HG02870 (cell line): Measurements from ENCODE around the gene EPHB1.
"Not testable (repeated sequence)": the region's sequence is repeated elsewhere in the genome, so short reads cannot be mapped to it uniquely, and the experiment has no call there.

Source experiments
- ATAC-seq: cut with Tn5 transposase; IDR thresholded peaks from one replicate; pipeline ENCODE4 v1.9.1; 2021; ENCODE audit warnings: mild to moderate bottlenecking, moderate library complexity; ENCODE audit not compliant: unreplicated experiment

EPHB1 gene

DNA sequence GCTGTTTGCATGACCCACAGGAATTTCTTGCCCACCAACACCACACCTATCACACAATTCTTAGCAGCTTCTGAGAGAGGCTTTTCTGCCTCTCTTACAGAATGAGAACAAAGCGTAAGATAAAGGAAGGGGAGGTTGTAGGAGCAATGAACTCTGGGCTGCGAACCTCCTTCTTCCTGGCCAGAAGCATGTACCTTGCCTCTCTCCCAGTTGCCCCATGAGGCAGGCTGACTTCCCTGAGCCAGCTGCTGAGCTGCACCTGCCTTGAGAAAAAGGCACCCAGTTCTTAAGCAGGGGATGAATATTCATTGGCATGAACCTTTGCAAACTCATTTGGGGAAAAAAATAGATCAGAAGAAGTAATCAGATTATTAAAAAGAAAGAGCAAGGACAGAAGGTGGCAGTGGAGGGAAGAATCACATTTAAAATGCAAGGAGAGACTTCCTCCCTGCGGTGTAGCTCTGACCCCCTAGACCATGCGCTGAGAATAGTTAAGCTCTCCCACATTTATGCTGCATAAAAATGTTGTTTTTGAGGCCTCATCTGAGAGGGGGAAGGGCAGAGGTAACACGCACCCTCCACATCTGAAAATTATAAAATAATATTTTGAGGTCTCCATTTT lies 304.8 kb downstream of the EPHB1 start:
- ATAC-seq = no peak

DNA sequence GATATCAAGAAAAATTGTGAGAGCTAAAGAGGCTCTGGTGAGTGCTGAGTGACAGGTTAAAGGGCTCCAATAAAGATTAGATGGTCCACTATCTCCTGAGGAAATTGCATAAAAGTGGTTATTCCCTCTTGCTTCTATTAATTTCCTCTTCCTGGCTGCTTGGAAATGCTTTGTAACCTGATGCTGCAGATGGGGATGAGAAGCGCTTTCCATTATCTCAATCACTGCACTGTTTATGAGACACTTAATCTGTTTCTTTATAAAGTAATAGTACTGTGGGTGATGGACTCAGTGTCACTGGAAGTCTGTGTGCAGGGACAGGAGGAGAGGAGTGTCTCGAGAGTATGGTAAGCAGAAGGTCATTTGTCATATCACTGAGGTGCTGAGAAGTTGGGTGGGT lies 305.3 kb downstream of the EPHB1 start:
- no peak for ATAC-seq

DNA sequence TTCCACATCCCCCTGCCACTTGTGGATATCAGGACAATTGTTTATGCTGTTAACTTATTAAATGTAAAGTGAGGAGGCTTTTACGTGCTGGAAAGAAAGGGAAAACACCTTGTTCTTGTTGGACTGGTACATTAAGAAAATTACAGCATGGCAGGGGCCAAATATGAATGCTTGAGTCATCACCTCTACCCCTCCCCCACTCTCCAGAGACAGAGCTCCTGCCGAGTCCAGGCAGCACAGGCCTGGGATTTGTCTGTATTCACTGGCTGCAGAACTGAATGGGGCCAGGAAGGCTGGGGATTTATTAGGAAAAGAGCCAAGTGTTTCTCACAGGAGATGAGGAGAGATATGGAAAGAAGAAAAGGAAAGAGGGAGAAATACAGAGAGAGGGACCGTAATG lies 308.9 kb downstream of the EPHB1 start:
- ATAC-seq = no peak

DNA sequence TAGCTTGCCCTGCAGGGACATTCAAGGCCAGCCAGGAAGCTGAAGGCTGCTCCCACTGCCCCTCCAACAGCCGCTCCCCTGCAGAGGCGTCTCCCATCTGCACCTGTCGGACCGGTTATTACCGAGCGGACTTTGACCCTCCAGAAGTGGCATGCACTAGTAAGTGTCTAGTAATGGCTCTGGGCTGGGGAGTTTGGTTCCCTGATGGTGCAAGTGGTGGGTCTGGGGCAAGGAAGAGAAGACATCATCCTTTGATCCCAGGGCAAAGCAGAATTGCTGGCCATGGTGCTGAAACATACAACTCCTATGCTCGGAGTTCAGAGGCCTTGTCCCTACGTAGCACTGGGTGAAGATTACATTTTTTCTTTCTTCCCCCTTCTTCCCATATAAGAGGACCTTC lies 311.4 kb downstream of the EPHB1 start:
- ATAC-seq = no peak

DNA sequence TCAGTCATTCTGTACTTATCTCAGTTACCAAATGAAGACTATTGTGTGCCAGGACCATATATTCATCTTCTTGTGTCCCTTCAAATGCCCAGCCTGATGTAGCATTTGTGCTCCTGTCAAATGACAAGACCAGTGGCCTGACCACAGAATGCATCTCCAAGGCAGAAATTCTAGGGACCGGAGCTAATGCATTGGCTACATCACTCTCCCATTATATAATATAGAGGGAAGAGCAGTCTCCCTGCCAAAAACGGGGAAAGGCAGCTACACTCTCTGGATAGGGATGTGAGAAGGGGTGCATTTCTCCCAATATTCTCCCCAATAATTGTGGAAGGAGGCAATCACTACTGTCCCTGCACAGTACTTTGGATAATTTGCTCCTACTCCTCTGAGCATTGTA lies 312.0 kb downstream of the EPHB1 start:
- ATAC-seq = no peak

DNA sequence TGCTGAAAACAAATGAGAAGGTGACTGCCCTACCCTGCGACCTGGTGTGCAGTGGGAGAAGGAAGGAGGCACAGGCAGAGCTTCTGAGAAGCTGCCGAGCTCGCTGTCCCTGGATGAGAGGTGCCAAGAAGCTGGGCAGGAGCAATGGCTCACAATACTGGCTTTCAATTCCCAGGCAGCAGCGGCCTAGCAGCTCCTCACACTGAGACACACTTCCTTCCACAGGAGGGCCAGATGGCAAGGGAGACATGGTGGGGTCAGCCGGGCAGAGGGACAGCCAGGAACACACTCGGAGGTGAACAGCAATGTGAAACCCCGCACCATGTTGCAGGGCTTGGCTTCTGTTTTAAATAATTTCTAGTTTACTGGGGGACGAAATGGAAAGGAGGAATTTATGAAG lies 314.6 kb downstream of the EPHB1 start:
- ATAC-seq = no peak

DNA sequence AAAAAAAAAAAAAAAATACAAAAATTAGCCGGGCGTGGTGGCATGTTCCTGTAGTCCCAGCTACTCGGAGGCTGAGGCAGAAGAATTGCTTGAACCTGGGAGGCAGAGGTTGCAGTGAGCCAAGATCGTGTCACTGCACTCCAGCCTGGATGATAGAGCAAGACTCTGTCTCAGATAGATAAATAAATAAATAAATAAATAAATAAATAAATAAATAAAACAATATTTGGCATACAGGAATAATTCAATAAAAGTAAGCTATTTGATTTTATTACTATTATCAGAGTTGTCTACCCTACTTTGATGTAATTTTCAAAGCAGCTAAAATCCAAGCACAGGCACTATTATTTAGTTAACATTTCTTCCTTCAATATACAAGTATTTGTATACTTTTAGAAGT lies 319.5 kb downstream of the EPHB1 start:
- ATAC-seq = not testable (repeated sequence)

DNA sequence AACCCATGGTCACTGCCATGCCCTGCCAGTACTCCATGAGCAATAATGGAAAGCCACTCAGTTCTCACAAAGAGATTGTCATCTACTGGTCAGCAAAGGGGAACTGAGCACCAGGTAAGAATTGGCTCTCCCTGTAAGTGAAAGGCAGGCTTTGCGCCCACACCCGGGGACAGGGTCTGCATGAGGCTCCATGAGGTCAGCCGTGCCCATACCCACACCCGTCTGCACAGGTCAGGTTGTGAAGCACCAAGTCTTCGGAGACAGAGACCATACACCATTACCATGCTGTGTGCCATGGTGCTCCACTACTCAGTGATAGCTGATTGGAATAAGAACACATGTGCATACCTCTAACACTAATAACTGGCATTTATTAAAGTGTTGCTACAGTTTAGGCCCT lies 322.9 kb downstream of the EPHB1 start:
- ATAC-seq = no peak

DNA sequence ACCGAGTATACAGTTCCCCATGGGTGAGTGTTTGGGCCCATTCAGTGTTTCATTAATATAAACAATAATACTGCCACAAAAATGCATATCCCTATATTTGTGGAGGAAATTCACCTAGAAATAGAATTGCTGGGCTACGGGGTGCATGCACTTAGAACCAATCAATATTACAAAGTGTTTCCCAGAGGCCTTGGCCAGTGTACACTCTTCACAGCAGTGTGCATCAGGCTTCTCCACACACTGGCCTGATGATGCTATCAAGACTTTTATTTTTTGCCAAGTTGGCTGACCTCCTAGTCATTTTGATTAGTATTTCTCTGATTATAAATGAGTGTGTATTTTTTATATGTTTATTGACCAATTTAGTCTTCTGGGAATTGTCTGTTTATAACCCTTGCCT lies 323.7 kb downstream of the EPHB1 start:
- no peak for ATAC-seq

DNA sequence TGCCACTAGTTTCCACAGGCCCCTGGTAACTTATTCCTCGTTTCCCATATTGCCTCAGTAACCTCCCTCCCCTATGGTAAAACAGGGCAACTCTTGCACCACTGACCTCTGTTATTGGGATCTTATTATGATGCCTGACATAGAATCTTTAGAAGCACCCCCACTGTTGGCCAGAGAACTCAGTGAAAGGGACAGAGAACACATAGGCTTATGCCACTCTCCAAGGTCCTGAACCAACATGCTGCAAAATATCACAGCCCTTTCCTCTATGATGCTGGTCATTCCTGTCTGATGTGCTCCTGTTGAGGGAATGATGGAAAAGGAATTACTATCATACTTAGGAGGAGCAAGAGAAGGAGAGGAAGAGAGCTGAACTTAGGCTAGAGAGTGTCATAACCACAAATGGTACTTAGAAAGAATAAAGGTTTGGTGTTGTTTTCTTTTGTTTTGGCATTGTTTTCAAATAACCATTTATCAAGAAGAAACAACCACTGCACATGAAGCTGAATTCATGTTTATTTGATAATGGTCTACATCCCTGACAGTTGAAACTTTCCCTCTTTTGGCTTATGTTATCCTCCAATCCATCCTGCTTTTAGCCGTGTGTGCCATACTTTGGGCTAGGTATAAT lies 330.2 kb downstream of the EPHB1 start:
- no peak for ATAC-seq

DNA sequence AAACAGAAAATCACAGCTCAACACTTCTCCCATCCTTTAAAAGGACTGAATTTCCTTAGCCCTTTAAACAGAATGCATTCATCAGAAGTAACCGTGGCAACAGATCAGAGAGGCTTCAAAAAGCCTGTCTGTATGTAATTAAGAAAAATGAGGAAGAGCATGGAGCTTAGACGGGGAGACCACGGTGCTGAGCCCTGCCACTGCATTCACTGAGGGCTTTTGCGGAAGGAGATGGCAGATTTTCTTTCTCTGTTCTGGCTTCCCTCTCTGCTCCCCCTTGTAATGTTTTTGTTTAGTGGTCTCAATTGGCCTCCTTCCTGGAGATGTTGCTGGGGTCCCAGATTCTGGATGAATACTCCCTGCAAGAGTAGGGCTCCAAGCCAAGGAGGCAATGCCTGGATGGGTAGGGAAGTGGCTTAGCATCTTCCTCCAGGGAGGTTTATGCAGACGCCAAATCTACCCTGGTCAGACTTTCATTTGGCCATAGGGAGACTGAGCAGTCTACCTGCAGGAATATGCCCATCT lies 332.9 kb downstream of the EPHB1 start:
- ATAC-seq = no peak

DNA sequence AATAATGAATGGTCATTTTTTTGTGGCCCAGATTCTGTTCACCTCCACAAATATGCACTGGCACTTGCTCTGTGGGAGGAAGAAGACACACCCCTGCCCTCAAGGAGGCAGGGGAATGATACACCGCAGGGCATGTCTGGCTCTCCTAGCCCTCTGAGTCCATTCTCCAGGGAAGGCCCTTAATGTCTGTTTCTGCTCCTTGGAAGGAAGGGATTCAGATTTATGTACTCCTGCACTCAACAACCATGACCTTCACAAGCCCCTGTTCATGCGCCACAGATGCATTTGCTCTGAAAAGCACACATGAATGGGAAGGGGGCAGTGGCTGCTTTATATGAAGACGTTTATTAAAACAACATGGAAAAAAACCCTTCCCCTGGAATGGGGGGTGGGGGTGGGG lies 333.8 kb downstream of the EPHB1 start:
- no peak for ATAC-seq

DNA sequence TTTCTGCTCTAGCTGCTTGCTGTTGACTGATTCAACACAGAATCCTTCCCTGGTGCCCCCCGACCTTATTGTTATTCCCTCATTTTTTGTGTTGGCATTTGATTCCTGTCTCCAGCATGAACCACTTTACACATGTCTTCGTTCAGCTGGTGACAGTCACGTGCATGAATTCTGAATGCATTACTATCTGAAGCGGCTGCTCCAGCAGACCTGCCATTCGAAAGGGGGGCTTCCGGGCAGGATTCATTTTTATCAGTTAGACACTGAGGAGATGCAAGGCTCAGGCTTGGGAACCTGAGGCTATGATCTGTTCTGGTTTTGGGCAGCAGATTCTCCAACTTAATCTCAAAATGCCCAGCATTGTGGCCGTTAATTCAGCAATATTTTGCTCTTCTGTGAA lies 336.2 kb downstream of the EPHB1 start:
- ATAC-seq = no peak

DNA sequence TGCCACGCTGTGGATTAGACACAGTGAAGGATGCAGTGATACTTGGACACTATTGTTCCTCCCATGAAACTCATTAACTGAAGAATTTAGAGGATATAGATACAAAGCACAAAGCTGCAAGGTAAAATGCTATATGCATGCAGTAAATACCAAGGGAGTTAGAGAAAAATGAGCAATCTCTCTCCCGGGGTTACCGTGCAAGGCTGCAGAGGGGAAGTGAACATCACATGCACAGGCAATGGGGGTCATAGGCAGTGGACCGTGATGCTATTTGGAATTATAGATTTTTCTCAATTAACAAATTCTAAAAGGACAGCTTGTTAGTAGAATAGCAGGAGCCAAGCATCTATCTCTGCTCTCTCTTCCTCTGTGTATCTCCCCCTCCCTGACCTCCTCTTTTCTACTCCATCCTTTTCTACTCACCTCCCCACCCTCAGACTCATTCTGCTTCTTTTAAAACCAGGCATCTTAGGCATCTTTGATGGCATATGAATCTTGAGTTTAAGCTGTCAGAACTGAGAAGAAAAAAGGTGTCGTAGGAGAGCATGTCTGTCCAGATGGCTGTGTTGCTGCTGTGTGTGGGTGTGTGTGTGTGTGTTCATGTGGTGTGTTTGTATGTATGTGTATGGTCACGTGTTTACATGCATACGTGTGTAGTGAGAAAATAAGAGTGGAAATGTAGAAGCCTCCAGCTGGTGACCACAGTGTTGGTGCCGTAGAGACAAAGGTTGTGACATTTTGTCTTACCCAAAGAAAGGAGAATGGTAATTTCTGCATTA lies 339.0 kb downstream of the EPHB1 start:
- no peak for ATAC-seq

DNA sequence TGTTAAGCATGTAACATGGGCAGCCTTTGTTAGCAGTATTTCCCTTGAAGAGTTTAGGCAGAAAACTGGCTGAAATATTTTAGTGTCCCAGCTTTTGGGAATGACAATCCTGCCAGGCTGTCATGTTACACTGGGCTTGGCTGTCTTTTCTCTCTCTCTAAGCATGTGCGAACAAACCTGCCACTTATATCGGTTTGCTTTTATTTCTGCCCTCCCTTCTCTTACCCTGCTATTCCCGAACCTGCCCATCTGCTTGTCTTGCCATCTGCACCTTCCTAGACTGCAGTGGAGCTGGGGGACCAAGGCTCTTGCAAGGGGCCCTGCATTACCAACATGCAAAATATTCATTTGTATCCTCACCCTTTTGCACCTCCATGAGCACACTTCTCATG lies 339.6 kb downstream of the EPHB1 start:
- ATAC-seq = no peak

DNA sequence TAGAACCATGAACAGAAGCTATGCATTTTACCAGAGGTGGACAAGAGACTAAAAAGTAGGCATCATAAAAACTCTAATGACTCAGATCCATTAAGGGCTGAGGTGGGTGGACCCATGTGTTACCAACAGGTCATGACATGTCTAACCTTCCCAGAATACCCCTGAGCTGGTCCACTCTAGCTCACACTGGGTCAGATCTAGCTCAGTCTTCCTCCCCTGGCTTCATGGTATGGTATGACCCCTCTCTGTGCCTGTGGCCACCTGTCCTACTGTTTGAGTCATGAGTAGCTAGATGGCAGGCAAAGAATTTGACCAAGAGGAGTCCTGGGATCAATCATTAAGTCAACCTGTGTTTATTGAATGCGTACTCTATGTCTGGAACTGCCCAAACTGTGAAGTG lies 340.4 kb downstream of the EPHB1 start:
- ATAC-seq = no peak

DNA sequence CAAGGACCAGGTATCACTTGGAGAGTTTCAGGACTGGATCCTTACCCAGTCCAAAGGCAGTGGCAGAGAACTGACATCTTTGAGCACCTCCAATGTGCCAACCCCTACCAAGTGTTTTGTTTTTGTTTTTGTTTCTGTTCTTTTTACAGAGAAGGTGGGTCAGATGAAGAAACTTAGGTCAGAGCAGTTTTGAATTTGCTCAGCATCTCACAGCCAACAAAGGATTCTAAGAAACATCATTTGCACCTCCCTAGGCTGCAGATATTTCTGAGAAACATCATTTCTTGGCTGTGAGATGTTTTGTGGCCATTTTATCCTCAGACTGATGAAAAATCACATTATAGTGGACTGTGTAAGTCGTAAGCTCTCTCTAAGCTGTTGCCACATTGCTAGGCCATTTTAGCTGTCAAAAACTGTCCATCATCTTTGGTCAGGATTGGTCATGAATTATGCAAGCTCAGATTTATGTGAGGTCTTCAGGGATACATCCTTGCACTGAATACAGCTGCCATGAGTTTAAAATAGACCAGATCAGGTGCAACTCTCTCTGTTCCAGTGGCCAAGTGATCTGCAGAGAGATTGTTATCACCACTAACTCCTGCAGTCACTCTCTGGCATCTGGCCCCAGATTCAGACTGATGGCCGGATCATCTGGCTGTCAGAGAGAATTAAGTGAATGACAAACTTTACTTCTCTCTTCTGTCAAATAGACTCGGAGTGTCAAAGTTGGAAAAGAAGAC lies 341.5 kb downstream of the EPHB1 start:
- ATAC-seq = no peak

DNA sequence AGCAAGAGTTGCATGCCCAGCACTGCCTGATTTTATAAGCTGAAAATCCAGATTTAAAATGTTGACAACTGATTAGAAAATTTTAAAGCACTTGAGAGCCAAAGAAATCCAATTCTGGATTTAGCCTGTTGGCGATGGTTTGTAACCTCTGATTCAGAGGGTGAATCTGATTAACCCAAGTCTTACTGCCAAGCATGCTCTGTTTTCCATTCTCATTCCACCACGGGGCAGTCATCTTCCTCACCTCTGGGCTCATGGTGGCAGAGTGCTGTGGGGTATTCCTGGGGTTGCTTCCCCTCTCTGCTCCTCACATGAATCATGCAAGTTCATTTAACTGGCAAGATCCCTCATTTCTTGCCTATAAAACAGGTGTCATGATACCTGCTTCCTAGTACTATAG lies 342.2 kb downstream of the EPHB1 start:
- no peak for ATAC-seq

DNA sequence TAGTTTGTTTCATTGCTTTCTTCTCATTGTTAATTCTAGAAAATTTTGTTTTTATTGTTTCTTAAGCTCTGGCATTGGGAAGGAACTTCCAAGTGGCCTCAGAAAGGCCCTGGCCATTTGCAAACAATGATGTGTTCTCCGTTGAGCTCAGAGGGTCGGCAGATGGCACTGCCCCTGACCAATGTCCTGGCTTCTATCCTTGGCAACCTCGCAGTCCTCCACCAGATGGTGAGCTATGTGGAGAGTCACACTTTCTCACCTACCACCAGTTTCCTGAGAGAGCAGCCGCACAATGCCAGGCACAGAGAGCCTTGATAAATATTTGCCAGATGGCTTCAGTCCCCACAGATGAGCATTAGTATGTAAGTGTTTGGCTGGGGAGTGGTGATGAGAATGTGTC lies 343.7 kb downstream of the EPHB1 start:
- ATAC-seq = no peak

DNA sequence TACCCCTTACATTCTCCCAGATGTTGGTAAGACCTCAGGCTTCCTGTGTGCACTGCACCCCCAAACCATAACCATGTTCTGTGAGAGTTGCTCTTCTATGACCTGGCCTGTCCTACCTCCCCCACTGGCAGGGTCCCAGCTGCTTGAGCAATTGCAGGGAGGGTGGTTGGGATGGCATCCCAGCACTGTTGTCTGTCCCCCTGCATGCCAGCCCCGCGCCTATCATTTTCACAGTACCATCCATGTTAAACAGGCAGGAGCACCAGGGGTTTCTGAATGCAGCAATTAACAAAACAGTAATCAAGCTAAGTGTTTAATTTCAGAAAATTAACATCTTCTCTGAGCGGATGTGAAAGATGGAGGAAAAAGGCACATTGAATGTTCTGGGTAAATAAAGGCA lies 345.5 kb downstream of the EPHB1 start:
- ATAC-seq = no peak

DNA sequence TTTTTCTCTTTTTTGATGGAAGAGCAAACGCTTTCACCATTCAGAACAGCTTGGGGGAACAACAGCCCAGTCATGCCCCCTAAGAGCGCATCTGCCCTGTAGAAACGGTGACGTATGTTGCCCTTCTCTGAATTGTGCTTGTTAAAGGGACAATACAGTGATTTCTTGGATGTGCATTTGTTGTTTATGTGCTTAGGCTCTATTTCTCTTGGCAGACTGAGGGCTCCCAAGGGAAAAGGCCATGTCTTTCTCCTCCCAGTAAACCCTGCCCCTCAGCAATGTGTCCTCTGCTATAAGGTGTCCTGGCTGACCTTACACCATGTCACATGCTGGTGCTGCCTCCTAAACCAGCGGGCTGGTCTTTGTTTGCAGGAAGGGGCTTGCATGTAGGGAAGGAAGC lies 346.1 kb downstream of the EPHB1 start:
- ATAC-seq = no peak
